HG03565 (cell line): ENCODE measurements around the gene ULK1.

ENCODE experiments used
- ATAC-seq: cut with Tn5 transposase; IDR thresholded peaks from one replicate; pipeline ENCODE4 v1.9.1; 2021; ENCODE audit warnings: mild to moderate bottlenecking, moderate library complexity; ENCODE audit not compliant: unreplicated experiment

Gene ULK1

DNA sequence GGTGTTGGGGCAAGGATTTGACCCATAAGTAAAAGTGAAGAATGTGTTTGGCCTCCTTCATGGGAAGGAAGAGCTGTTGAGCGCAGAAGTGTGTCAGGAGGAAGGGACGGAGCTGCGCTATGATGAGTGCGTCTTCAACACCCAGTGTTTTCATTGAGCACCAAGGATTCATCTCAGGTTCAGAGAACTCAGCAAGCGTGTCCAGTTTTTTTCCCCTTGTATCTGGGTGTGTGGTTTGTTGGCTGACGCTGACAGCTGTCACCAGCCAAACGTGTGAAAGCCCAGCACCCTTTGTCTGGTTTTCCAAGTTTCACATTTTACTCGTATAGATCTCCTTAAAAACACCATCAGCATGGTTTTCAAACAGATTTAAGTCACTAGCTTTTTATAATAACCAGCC lies 67.6 kb downstream of the ULK1 start:
- ATAC-seq = no peak

GRCh38 chr12:131963381-131963780 lies 69.0 kb downstream of the ULK1 start:
- ATAC-seq = no peak

GRCh38 chr12:131965073-131965472 lies 70.7 kb downstream of the ULK1 start:
- ATAC-seq = no peak

- no peak for ATAC-seq
These were observed 76.8 kb downstream of the ULK1 start for GRCh38 chr12:131971226-131971625.
